Adipocyte (in vitro differentiated cells): ENCODE results near the gene TANC1.

Experiments used
- DNase-seq: peaks from one replicate; pipeline ENCODE4 v3.0.0-alpha.2; 2015; ENCODE audit warnings: low read depth
- H3K27me3 ChIP-seq: replicated peaks from 2 replicates; pipeline ENCODE4 v1.7.0; 2013; ENCODE audit warnings: mild to moderate bottlenecking, low read length, moderate library complexity; ENCODE audit not compliant: control insufficient read depth, insufficient read depth
- H3K36me3 ChIP-seq: 2 replicates; pipeline ENCODE4 v1.7.0; 2013; ENCODE audit warnings: low read length, mild to moderate bottlenecking, moderate library complexity; ENCODE audit not compliant: control insufficient read depth, insufficient read depth, severe bottlenecking
- H3K4me1 ChIP-seq: 2 replicates; pipeline ENCODE4 v1.7.0; 2013; ENCODE audit warnings: mild to moderate bottlenecking, low read length, moderate library complexity; ENCODE audit not compliant: control insufficient read depth, insufficient read depth
- H3K4me3 ChIP-seq: 2 replicates; pipeline ENCODE4 v1.7.0; 2013; ENCODE audit warnings: mild to moderate bottlenecking, low read length, moderate library complexity
- H3K9ac ChIP-seq: 2 replicates; pipeline ENCODE4 v1.7.0; 2013; ENCODE audit warnings: mild to moderate bottlenecking, low read length, moderate library complexity
- H3K9me3 ChIP-seq: 2 replicates; pipeline ENCODE4 v1.7.0; 2013; ENCODE audit warnings: mild to moderate bottlenecking, low read length, moderate library complexity; ENCODE audit not compliant: control insufficient read depth

Gene TANC1

DNA sequence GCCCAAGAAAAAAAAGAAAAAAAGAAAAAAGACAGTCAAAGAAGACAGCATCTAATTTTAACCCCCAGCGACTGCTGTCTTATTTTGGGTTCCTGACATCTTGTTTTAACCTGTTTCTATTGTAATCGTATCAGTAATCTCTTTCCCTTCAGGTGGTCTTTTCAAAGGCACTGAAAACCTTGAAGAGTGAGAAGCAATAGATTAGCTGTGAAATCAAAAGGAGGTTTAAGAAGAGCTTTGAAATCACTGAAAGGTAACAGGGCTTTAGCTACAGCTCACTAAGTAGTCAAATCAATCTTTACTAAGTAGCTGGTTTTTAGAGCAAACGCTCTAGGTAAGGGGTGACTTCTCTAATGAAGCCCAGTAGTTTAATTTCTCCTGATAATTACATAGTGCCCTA is 5.4 kb upstream of the TANC1 start:
- Histone ChIP-seq H3K9me3 (no peaks in the 10 kb centered on the region), H3K27me3 (peaks cover 4% of the 10 kb centered on the region), H3K36me3 (no peaks in the 10 kb centered on the region), H3K4me3 (no peak overlapping the region), H3K4me1 (peaks cover 8% of the 10 kb centered on the region), H3K9ac (no peak overlapping the region)
- DNase-seq: no peak

DNA sequence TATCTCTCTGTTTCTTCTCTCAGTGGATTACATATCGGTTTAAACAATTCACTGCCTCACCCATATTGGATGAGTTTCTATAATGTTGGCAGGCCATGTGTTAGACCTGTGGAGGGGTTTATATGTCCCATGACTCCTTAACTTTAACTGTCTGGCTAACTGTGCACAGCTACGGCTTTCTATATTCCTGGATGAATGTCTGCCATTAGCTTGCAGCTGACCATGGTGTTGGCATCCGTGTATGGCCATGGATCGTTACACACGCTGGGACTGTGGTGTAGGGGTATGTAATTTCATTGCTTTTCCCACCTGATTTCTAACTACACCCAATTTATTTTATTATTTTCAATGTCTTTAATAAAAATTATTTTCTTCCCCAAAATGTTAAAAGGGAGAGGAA is 3.3 kb upstream of the TANC1 start:
- no peak overlapping the region for H3K9ac ChIP-seq
- DNase-seq: no peak
- no peaks in the 10 kb centered on the region for H3K27me3 ChIP-seq
- H3K4me3 ChIP-seq: no peak overlapping the region
- no peaks in the 10 kb centered on the region for H3K36me3 ChIP-seq
- no peaks in the 10 kb centered on the region for H3K9me3 ChIP-seq
- H3K4me1 ChIP-seq: peaks cover 10% of the 10 kb centered on the region

DNA sequence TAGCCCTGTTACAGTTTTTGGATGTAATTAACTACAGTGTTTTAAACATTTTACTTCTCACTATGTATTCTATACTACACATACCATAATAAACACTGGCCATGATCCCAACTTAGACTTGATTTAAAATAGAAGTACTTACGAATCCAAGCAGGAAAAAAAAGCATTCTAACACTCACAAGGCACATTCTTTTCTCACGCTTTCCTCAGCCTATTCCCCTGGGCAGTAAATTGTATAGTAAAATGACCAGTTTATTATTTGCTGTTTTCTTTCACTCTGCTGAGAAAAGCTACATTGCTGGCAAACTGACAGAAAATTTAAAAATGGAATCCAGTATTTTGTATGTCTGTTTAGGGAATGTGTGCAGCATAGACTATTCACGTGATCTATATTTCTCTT is 2.8 kb upstream of the TANC1 start:
- Histone ChIP-seq H3K9ac (no peak overlapping the region), H3K36me3 (no peaks in the 10 kb centered on the region), H3K4me1 (peaks cover 15% of the 10 kb centered on the region), H3K27me3 (no peaks in the 10 kb centered on the region), H3K9me3 (no peaks in the 10 kb centered on the region), H3K4me3 (no peak overlapping the region)
- DNase-seq: peak; percentile 35

DNA sequence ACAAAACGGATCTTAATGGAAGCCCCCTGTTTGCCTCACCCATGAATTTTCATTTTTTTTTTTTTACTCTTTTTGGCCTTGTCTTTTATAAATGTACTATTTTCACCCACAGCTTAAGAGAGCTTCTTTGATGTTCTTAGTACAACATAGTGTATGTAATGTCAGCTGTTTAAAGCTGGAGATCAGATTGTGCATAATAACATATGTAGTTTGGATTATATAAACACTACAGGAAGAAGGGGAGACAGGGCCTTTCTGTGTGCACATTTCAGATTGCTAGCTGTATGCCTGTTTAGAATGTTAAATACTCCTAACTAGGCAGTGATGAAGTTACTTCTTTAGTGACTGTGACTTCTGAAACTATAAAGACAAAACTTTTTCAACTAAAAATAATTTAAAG is 2.1 kb upstream of the TANC1 start:
- Histone ChIP-seq H3K36me3 (no peaks in the 10 kb centered on the region), H3K4me3 (no peak overlapping the region), H3K27me3 (no peaks in the 10 kb centered on the region), H3K9ac (no peak overlapping the region), H3K4me1 (peaks cover 17% of the 10 kb centered on the region), H3K9me3 (no peaks in the 10 kb centered on the region)
- DNase-seq: peak; percentile 31

DNA sequence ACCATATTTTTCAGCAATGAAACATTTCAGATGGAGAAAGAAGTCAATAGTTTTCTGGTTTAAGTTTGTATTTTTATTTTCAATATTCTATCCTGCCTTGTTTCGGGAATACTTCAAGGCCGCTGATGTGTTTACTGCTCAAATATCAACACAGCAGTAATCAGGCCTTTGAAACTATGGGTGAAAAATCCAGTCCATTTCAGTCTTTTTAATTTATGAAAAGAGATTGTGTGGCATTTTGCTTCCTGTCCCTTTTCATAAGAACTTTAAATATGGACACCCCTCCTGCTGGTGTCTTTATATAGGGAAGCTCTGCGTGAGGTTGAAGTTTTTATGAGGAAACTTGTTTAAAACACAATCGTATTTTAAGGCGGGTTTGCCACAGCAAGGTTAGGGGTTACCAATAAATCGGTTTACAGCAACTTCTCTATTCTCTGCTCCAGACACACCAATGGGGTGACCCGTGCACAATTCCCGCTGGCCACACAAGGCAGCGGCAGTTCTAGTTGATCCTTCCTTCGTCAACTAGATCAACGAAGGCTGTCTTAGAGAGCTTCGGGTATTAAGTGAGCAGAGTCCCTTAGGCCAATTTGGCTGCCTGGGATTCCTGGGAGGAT is 1.2 kb upstream of the TANC1 start:
- peak overlapping the region; percentile 94 for H3K4me3 ChIP-seq

DNA sequence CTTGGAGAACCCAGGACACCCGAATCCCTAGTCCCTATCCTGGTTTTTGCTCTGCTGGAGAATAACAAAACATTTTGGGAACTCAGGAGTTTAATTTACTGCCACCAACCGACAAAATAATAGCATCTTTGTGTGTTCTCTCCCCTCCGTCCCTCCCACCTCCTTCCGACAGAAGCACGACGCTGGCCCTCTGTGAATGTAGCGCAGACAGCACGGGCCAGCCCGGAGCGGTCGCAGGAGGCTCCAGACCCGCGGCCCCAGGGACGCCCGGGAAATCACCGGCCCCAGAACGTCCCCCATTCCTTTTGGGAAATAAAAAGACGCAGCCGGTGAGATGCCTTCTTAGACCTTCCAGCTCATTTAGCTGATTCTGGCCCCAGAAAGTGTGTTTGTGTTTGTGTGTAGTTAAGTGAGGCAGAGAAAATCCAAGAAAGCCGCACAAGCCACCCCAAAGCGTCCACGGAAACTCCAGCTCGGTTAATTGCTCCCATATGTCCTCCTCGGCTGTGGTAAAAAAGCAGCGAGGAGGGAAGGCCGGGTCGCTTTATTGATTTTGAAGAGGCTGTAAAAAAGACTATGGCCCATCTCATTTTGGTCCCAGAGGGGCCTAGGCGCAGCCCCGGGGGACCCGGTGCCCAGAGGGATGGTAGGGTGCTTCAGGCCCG is 577 bp upstream of the TANC1 start:
- Histone ChIP-seq H3K4me1 (peaks cover 17% of the 10 kb centered on the region), H3K27me3 (no peaks in the 10 kb centered on the region), H3K36me3 (no peaks in the 10 kb centered on the region), H3K9ac (peak overlapping the region; percentile 89), H3K4me3 (peak overlapping the region; percentile 94), H3K9me3 (no peaks in the 10 kb centered on the region)
- DNase-seq: peak; percentile 86

More for the DNA sequence above, 1.2 kb upstream of the TANC1 start:
- Histone ChIP-seq H3K27me3 (no peaks in the 10 kb centered on the region), H3K9me3 (no peaks in the 10 kb centered on the region), H3K36me3 (no peaks in the 10 kb centered on the region), H3K4me1 (peaks cover 17% of the 10 kb centered on the region), H3K9ac (peak overlapping the region; percentile 89)
- DNase-seq: no peak

DNA sequence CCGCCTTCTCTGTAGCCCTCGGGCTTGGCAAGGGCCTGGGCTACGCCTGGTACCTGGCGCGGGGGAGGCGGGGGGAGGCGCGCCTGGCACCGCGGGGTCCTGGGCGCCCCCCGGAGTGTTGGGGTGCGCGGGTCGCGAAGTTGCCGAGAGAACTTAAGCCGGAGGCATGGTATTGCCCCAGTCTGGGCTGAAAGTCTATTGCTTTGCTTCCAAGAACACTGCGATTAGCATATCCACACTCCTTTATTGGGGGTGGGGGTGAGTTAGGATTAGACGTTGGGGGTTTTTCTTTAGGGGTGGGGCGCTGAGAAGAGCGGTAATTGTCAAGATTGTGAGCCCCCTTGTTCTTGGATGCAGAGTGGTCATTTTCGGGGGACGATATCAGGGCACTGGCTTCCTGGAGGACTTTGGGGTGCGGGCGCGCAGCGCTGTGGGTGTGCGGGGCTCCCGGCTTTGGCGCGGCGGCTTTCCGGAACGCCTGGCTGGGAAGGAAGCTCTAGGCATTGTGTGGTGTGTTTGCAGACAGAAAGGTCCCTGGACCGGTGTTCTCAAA is 798 bp downstream of the TANC1 start:
- peaks cover 17% of the 10 kb centered on the region for H3K4me1 ChIP-seq
- H3K4me3 ChIP-seq: peak overlapping the region; percentile 94
- peak overlapping the region; percentile 89 for H3K9ac ChIP-seq
- H3K27me3 ChIP-seq: no peaks in the 10 kb centered on the region
- H3K36me3 ChIP-seq: no peaks in the 10 kb centered on the region
- H3K9me3 ChIP-seq: no peaks in the 10 kb centered on the region
- no peak for DNase-seq

DNA sequence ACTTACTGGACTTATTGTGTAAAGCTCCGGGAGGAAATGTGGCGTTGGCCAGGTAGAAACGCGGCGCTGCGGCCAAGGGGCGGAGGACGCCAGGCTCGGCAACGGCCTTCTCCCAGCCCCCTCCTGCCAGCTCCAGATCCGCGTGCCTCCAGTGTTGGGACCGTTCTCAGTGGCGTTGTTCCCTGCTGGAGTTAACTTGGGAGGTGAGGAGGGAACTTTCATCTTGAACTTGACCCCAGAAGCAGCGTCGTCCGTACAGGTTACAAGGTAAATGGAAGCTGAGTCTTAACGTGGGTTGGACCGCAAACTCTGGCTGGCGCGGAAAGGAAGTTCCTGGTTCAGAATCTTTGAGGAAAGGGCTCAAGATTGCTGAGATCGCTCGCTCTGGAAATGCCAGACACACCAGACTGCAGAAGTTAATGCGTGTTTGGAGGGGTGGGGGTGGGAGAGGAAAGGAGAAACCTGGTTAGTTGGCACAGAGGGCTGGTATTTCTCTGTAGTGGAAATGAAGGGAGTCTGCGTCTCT is 1.3 kb downstream of the TANC1 start:
- Histone ChIP-seq H3K4me3 (peak overlapping the region; percentile 94), H3K9ac (peak overlapping the region; percentile 89), H3K27me3 (no peaks in the 10 kb centered on the region), H3K9me3 (no peaks in the 10 kb centered on the region), H3K36me3 (no peaks in the 10 kb centered on the region), H3K4me1 (peaks cover 17% of the 10 kb centered on the region)
- DNase-seq: peak; percentile 65

DNA sequence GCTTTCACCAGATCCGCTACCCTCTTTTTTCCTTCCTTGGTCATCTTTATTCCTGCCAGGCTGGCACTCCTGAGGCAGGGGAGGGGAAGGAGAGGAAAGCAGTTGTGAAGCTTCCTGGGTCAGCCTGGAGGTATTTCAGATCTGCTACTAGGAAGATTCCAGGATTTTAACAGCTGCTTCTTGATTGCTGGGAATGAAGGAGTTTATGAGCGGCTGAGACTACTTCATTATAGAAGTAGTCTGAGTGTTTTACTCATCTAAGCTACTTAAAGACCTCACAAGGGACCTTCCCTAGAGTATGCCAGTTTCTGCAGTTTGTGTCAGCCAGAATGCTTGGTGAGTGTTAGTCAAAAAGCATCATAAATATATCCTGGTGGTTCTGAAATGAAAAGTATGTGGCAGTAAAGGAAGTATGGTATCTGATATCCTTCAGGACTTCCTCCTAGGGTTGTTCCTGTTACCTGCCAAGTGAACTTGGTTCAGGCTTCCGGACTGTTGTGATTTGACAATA is 1.9 kb downstream of the TANC1 start:
- Histone ChIP-seq H3K4me1 (peaks cover 17% of the 10 kb centered on the region), H3K9ac (peak overlapping the region; percentile 89), H3K36me3 (no peaks in the 10 kb centered on the region), H3K27me3 (no peaks in the 10 kb centered on the region), H3K4me3 (peak overlapping the region; percentile 94), H3K9me3 (no peaks in the 10 kb centered on the region)
- peak; percentile 64 for DNase-seq

DNA sequence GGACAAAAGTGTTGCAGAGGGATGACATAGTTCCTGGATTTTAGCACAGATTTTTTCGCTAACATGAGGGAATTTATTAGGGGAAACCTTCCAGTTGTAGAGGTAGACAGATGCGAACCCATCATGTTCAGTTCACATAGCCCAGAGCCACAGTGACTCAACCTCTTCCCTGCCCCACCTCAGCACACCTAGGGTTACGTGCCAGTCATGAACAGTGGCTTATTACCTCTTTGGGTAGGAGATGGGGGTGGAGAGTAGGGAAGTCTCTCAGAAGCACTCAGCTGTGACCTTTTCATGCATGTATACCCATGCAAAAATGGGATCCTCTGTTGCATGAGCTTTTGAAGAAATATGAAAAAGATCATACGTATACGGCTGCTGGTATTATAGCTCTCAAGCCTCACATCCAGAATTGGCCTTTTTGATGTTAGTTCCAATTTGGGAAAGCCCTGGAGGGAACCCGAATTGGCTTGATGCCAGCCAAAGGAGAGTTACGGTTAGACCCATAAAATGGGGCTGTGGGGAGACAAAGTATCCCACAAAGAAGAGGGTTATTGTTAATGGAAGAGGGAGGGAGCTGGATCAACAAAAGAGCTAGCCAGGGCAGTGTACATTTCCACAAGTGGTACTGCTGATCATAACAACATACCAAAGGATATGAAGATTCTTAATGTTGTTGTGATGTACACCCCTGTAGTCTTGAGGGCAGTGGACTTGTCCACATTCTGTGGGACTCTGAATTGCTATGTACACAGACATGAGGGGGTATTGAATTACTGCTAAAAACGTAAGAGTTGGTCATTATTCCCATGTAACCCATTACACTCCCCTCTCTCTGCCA is 4.9 kb downstream of the TANC1 start:
- peaks cover 10% of the 10 kb centered on the region for H3K4me1 ChIP-seq
- H3K9ac ChIP-seq: no peak overlapping the region
- H3K4me3 ChIP-seq: no peak overlapping the region
- no peaks in the 10 kb centered on the region for H3K9me3 ChIP-seq
- peak; percentile 23 for DNase-seq
- H3K27me3 ChIP-seq: no peaks in the 10 kb centered on the region
- no peaks in the 10 kb centered on the region for H3K36me3 ChIP-seq
